ENCODE measurements around the gene TPM1.
"Not testable (repeated sequence)": the region's sequence is repeated elsewhere in the genome, so short reads cannot be mapped to it uniquely, and the experiment has no call there.

TPM1 gene

GRCh38 chr15:63041974-63042876 is at the start of gene TPM1:
Gene TPM1, plus strand, starts transcription at chr15:63042747. Its CDS starts 83 bp downstream, at chr15:63042830.
- peak; percentile 92 for DNase-seq (ENCODE audit: low read depth, low spot score)

- no peak for DNase-seq (ENCODE audit: low read depth, low spot score)
Measured at GRCh38 chr15:62993066-62993465, 49.5 kb upstream of the TPM1 start.

- DNase-seq (ENCODE audit: low read depth, low spot score) = not testable (repeated sequence)
Measured at GRCh38 chr15:62993632-62994031, 48.9 kb upstream of the TPM1 start.

- no peak for DNase-seq (ENCODE audit: low read depth, low spot score)
Measured at GRCh38 chr15:62994439-62994838, 48.1 kb upstream of the TPM1 start.

GRCh38 chr15:62994975-62995681 is 47.4 kb upstream of the TPM1 start:
- no peak for DNase-seq (ENCODE audit: low read depth, low spot score)

- no peak for DNase-seq (ENCODE audit: low read depth, low spot score)
Measured at GRCh38 chr15:62997441-62997840, 45.1 kb upstream of the TPM1 start.

GRCh38 chr15:62998262-62998890 is 44.2 kb upstream of the TPM1 start:
- no peak for DNase-seq (ENCODE audit: low read depth, low spot score)

GRCh38 chr15:62999178-62999577 is 43.4 kb upstream of the TPM1 start:
- no peak for DNase-seq (ENCODE audit: low read depth, low spot score)

GRCh38 chr15:62999923-63000561 is 42.5 kb upstream of the TPM1 start:
- DNase-seq (ENCODE audit: low read depth, low spot score) = no peak

GRCh38 chr15:63000706-63001105 is 41.8 kb upstream of the TPM1 start:
- no peak for DNase-seq (ENCODE audit: low read depth, low spot score)

- peak; percentile 70 for DNase-seq (ENCODE audit: low read depth, low spot score)
Measured at GRCh38 chr15:63004211-63004610, 38.3 kb upstream of the TPM1 start.

GRCh38 chr15:63006032-63006878 is 36.3 kb upstream of the TPM1 start:
- peak; percentile 67 for DNase-seq (ENCODE audit: low read depth, low spot score)

- no peak for DNase-seq (ENCODE audit: low read depth, low spot score)
Measured at GRCh38 chr15:63008333-63009049, 34.1 kb upstream of the TPM1 start.

- DNase-seq (ENCODE audit: low read depth, low spot score) = no peak
Measured at GRCh38 chr15:63010386-63010785, 32.2 kb upstream of the TPM1 start.

GRCh38 chr15:63010920-63011693 is 31.4 kb upstream of the TPM1 start:
- DNase-seq (ENCODE audit: low read depth, low spot score) = no peak

- DNase-seq (ENCODE audit: low read depth, low spot score) = no peak
Measured at GRCh38 chr15:63012444-63012843, 30.1 kb upstream of the TPM1 start.

- no peak for DNase-seq (ENCODE audit: low read depth, low spot score)
Measured at GRCh38 chr15:63013052-63013808, 29.3 kb upstream of the TPM1 start.

GRCh38 chr15:63014578-63014977 is 28.0 kb upstream of the TPM1 start:
- DNase-seq (ENCODE audit: low read depth, low spot score) = peak; percentile 78

- no peak for DNase-seq (ENCODE audit: low read depth, low spot score)
Measured at GRCh38 chr15:63015618-63016017, 26.9 kb upstream of the TPM1 start.
